ENCODE measurements around the gene KIAA0513. TPM values are rescaled to one million over a fixed set of nuclear protein-coding genes. Genes with fewer than 3 reads are reported as not detected.

Gene KIAA0513
- total and polyA plus RNA-seq, 2 donors (not counting 3 experiments of a cell fraction or from before 2014, with no cell fraction given), result 1.8 to 4.3 TPM

DNA sequence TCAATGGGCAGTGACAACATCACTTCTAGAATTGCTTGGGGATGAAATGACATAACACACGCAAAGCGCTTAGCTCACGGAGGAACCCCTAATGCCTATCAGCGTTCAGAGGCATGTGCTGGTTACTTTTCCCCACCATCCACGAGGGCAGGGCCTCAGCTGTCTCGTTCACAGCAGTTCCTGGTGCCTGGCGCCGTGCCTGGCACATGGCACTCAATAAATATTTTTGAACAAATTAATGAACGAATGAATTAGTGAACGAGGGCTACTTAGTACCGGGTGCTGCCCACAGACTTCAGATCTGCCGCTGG lies 98.8 kb downstream of the KIAA0513 start:
- Histone ChIP-seq H3K4me3 (replicated peaks in 1 of 3; ENCODE audit: insufficient read depth in 1 of 3, low read depth in 1 of 3, low read length in 3 of 3) (no peak overlapping the region), H2AFZ (ENCODE audit: low read depth, low read length) (peak overlapping the region; percentile 86)
- CTCF ChIA-PET, result interaction anchor here (0.8 to 4.7 kb wide), 11 partner anchors 9 to 119 kb away, joined by 3 to 36 read pairs (median 4); no protein-coding TSS in a partner anchor

More for the DNA sequence above, 98.8 kb downstream of the KIAA0513 start:
- Histone ChIP-seq H4K20me1 (replicated peaks; ENCODE audit: control insufficient read depth, extremely low read depth, insufficient read depth, low read length) (no peaks in the 10 kb centered on the region), H3K27ac (ENCODE audit: insufficient read depth, low read depth, low read length) (no peak overlapping the region), H3K9me3 (replicated peaks; ENCODE audit: control insufficient read depth, insufficient read depth, low read length) (no peaks in the 10 kb centered on the region), H3K36me3 (ENCODE audit: control insufficient read depth in 2 of 2, extremely low read depth in 1 of 2, insufficient read depth in 2 of 2, low read length in 2 of 2) (no peaks in the 10 kb centered on the region), H3K4me1 (ENCODE audit: control insufficient read depth, extremely low read depth, insufficient read depth, low read length) (peaks cover 28% of the 10 kb centered on the region), H3K9ac (replicated peaks; ENCODE audit: extremely low read depth, insufficient read depth, low read length) (no peak overlapping the region), H3K79me2 (ENCODE audit: control insufficient read depth, insufficient read depth, low read length) (no peaks in the 10 kb centered on the region), H3K9me1 (replicated peaks; ENCODE audit: control insufficient read depth, extremely low read depth, insufficient read depth, low read length) (no peaks in the 10 kb centered on the region), H3K4me2 (ENCODE audit: insufficient read depth, low read length) (no peak overlapping the region), H3K27me3 (ENCODE audit: control insufficient read depth in 2 of 2, insufficient read depth in 2 of 2, low read length in 2 of 2) (no peaks in the 10 kb centered on the region)
- BruUV-seq (replicated peaks), result no TSS peak
- intact Hi-C loops (cut with micrococcal nuclease) (no loop called here), dilution Hi-C loops (cut with MboI; ENCODE audit: extremely low pct_ligation_motif_present, low sequenced_read_pairs) (no loop called here)
- no peak for TF ChIP-seq EZH2 (IDR thresholded peaks at IDR 0.05; ENCODE audit: borderline replicate concordance, low read depth, low read length, severe bottlenecking)
- TF ChIP-seq FOS (IDR thresholded peaks at IDR 0.05; ENCODE audit: borderline replicate concordance, insufficient read depth, low read length), result no peak
- no peak for TF ChIP-seq JUN (IDR thresholded peaks at IDR 0.05; ENCODE audit: borderline replicate concordance, insufficient read depth, insufficient read length, low read depth)
- no peak for TF ChIP-seq CTCF (IDR thresholded peaks at IDR 0.05; ENCODE audit: extremely low read depth in 1 of 2, insufficient read depth in 1 of 2, low read depth in 1 of 2, low read length in 2 of 2)
- TF ChIP-seq POLR2AphosphoS5 (IDR thresholded peaks at IDR 0.05; ENCODE audit: insufficient read depth, low read depth, low read length), result no peak
- no peak for TF ChIP-seq GATA2 (IDR thresholded peaks at IDR 0.05; ENCODE audit: insufficient read depth, insufficient read length, low read depth, low read length)
- no peak for TF ChIP-seq MAX (IDR thresholded peaks at IDR 0.05; ENCODE audit: insufficient read depth, insufficient read length)
- TF ChIP-seq POLR2A (IDR thresholded peaks at IDR 0.05; ENCODE audit: low read depth, low read length), result no peak
- TF ChIP-seq MYC (IDR thresholded peaks at IDR 0.05; ENCODE audit: low read depth, low read length), result no peak
- POLR2A ChIA-PET, result no interaction called here
- DNase-seq (ENCODE audit: low read depth, low spot score), result no peak
- no peak for FAIRE-seq

Data from endothelial cell of umbilical vein (primary cell).